Suprapubic skin (tissue), 4 donors: Measurements from ENCODE around the gene LCN15. TPM values are rescaled to one million over a fixed set of nuclear protein-coding genes. Genes with fewer than 3 reads are reported as not detected.
"Not testable (repeated sequence)": the region's sequence is repeated elsewhere in the genome, so short reads cannot be mapped to it uniquely, and the experiment has no call there.

Experiments used
- DNase-seq, 2 donors: peaks; one replicate each; pipeline ENCODE4 v3.0.0-alpha.2; 2019; ENCODE audit warnings: low spot score in 2 of 2
- H3K27ac ChIP-seq: fragments of 200-600 bp; sonication (generic); one replicate; pipeline ENCODE4 v1.5.1; 2019
- H3K27me3 ChIP-seq: fragments of 200-600 bp; sonication (generic); one replicate; pipeline ENCODE4 v1.5.1; 2019
- H3K36me3 ChIP-seq: fragments of 200-600 bp; sonication (generic); one replicate; pipeline ENCODE4 v1.5.1; 2019
- H3K4me1 ChIP-seq: fragments of 200-600 bp; sonication (generic); one replicate; pipeline ENCODE4 v1.5.1; 2019
- H3K4me3 ChIP-seq: fragments of 200-600 bp; sonication (generic); one replicate; pipeline ENCODE4 v1.5.1; 2019; ENCODE audit warnings: mild to moderate bottlenecking
- H3K9me3 ChIP-seq: fragments of 200-600 bp; sonication (generic); one replicate; pipeline ENCODE4 v1.5.1; 2019
- CTCF ChIP-seq, 2 donors: fragments of 200-600 bp in 1 of 2; fragments of 450-650 bp in 1 of 2; sonication (generic) in 1 of 2; IDR thresholded peaks; one replicate each; pipeline ENCODE4 v1.5.1; 2016 to 2019; ENCODE audit warnings: antibody characterized with exemption in 2 of 2, mild to moderate bottlenecking in 1 of 2, moderate library complexity in 1 of 2
- EP300 ChIP-seq: sonication (generic); formaldehyde crosslinking; IDR thresholded peaks from one replicate; pipeline ENCODE4 v1.6.1; 2017; ENCODE audit warnings: antibody characterized with exemption
- POLR2A ChIP-seq, 2 donors: fragments of 450-650 bp; IDR thresholded peaks; one replicate each; pipeline ENCODE4 v1.6.1; 2017; ENCODE audit warnings: antibody characterized with exemption in 2 of 2, mild to moderate bottlenecking in 2 of 2, moderate library complexity in 2 of 2
- POLR2AphosphoS5 ChIP-seq, 3 donors: sonication (generic); formaldehyde crosslinking; IDR thresholded peaks; one replicate each; pipeline ENCODE4 v1.6.1; 2017; ENCODE audit warnings: antibody characterized with exemption in 3 of 3
- WGBS: methylation state at CpG from one replicate; pipeline ENCODE4 v1.1.5; 2018; 5-methylcytosine and 5-hydroxymethylcytosine counted together
- total RNA-seq, 4 donors: library from RNA; depleted of rRNA; stranded (reverse); fragments of >200 nt; gene quantifications; one replicate each; pipeline ENCODE4 v1.1.0, GENCODE V29; 2016

LCN15 gene
- total RNA-seq, 4 donors from 2014 or later = 0.21 TPM; not detected in 3

- Histone ChIP-seq H3K4me1 (peaks cover 41% of the 10 kb centered on the region), H3K27ac (no peak overlapping the region), H3K27me3 (peaks cover 10% of the 10 kb centered on the region), H3K4me3 (no peak overlapping the region), H3K9me3 (no peaks in the 10 kb centered on the region), H3K36me3 (no peaks in the 10 kb centered on the region)
- TF ChIP-seq POLR2A (IDR thresholded peaks at IDR 0.05) (no peak), EP300 (no peak), POLR2AphosphoS5 (IDR thresholded peaks at IDR 0.05) (no peak), CTCF (IDR thresholded peaks at IDR 0.05) (no peak)
- DNase-seq = no peak
- 98% methylated on average over 7 of the region's 10 CpGs for WGBS
Measured at GRCh38 chr9:136806067-136806466, 41.7 kb upstream of the LCN15 start.

GRCh38 chr9:136805207-136805740 is 41.0 kb upstream of the LCN15 start:
- Histone ChIP-seq H3K9me3 (no peaks in the 10 kb centered on the region), H3K36me3 (no peaks in the 10 kb centered on the region)

GRCh38 chr9:136804509-136805206 is 40.3 kb upstream of the LCN15 start:
- Histone ChIP-seq H3K36me3 (no peaks in the 10 kb centered on the region), H3K4me3 (no peak overlapping the region), H3K27me3 (peaks cover 19% of the 10 kb centered on the region), H3K9me3 (no peaks in the 10 kb centered on the region), H3K4me1 (peaks cover 44% of the 10 kb centered on the region), H3K27ac (no peak overlapping the region)
- TF ChIP-seq POLR2A (IDR thresholded peaks at IDR 0.05) = no peak
- no peak for TF ChIP-seq POLR2AphosphoS5 (IDR thresholded peaks at IDR 0.05)
- no peak for TF ChIP-seq CTCF (IDR thresholded peaks at IDR 0.05)
- no peak for TF ChIP-seq EP300
- DNase-seq = peak in 1 of 2 donors; percentile 62
- whole genome bisulfite sequencing = 93% methylated on average over 10 of the region's 20 CpGs

More at GRCh38 chr9:136805207-136805740, 41.0 kb upstream of the LCN15 start:
- H3K4me3 ChIP-seq = no peak overlapping the region
- no peak overlapping the region for H3K27ac ChIP-seq
- TF ChIP-seq POLR2A (IDR thresholded peaks at IDR 0.05) (no peak), CTCF (IDR thresholded peaks at IDR 0.05) (no peak), POLR2AphosphoS5 (IDR thresholded peaks at IDR 0.05) (no peak), EP300 (no peak)
- peaks cover 44% of the 10 kb centered on the region for H3K4me1 ChIP-seq
- WGBS = 96% methylated on average over 5 of the region's 12 CpGs
- H3K27me3 ChIP-seq = peaks cover 15% of the 10 kb centered on the region
- DNase-seq = peak in 1 of 2 donors; percentile 45

- no peak for DNase-seq
- H3K36me3 ChIP-seq = no peaks in the 10 kb centered on the region
- H3K9me3 ChIP-seq = no peaks in the 10 kb centered on the region
- no peak overlapping the region for H3K4me3 ChIP-seq
- H3K27me3 ChIP-seq = peaks cover 27% of the 10 kb centered on the region
- WGBS = 85% methylated on average over 19 of the region's 22 CpGs
- H3K27ac ChIP-seq = no peak overlapping the region
- TF ChIP-seq POLR2AphosphoS5 (IDR thresholded peaks at IDR 0.05) (no peak), POLR2A (IDR thresholded peaks at IDR 0.05) (no peak), EP300 (no peak), CTCF (IDR thresholded peaks at IDR 0.05) (no peak)
- peaks cover 43% of the 10 kb centered on the region for H3K4me1 ChIP-seq
Measured at GRCh38 chr9:136803551-136804508, 39.5 kb upstream of the LCN15 start.

- Histone ChIP-seq H3K27me3 (peaks cover 34% of the 10 kb centered on the region), H3K4me1 (peaks cover 47% of the 10 kb centered on the region)
- H3K4me3 ChIP-seq, DNase-seq, H3K36me3 ChIP-seq, H3K27ac ChIP-seq, H3K9me3 ChIP-seq: not testable (repeated sequence)
- WGBS = 100% methylated on average over 1 of the region's 9 CpGs
Measured at GRCh38 chr9:136803009-136803550, 38.8 kb upstream of the LCN15 start.
